Measurements from ENCODE around the gene EZR. TPM values are rescaled to one million over a fixed set of nuclear protein-coding genes. Genes with fewer than 3 reads are reported as not detected.

EZR gene
- total and polyA plus RNA-seq, 9 of the 15 experiments (the other 6 are each of a cell fraction or from before 2014, with no cell fraction given), result 36.5 to 162 (median 104) TPM

GRCh38 chr6:158816803-158817727 lies 2.1 kb downstream of the EZR start (continued):
- TF ChIP-seq CEBPZ (IDR thresholded peaks at IDR 0.05; ENCODE audit: borderline replicate concordance, low read depth, low read length) (no peak), ATF4 (CRISPR knock-in tag; IDR thresholded peaks at IDR 0.05) (no peak), TFAP4 (CRISPR knock-in tag; IDR thresholded peaks at IDR 0.05; ENCODE audit: borderline replicate concordance) (peak; percentile 99), RNF2 (IDR thresholded peaks at IDR 0.05) (peak; percentile 35; the same call in 1 of the 2 replicates), MBD2 (IDR thresholded peaks at IDR 0.05; ENCODE audit: borderline replicate concordance, low read depth) (0 out of 2 replicates have a peak, but pooled peaks have one; percentile 23), ZC3H8 (IDR thresholded peaks at IDR 0.05) (no peak), EP300 (IDR thresholded peaks at IDR 0.05; ENCODE audit: low read length) (peak; percentile 86), ZBTB34 (CRISPR knock-in tag; IDR thresholded peaks at IDR 0.05) (no peak), SREBF2 (CRISPR knock-in tag; IDR thresholded peaks at IDR 0.05) (no peak), TAL1 (IDR thresholded peaks at IDR 0.05) (peak; percentile 85), ARID2 (IDR thresholded peaks at IDR 0.05) (no peak), RCOR1 (IDR thresholded peaks at IDR 0.05; ENCODE audit: borderline replicate concordance in 1 of 2, low read depth in 2 of 2, low read length in 2 of 2) (peak; percentile 98 to 99), NCOA4 (IDR thresholded peaks at IDR 0.05; ENCODE audit: partially characterized antibody) (no peak), ZNF778 (CRISPR knock-in tag; IDR thresholded peaks at IDR 0.05) (no peak), GATA2 (CRISPR knock-in tag; IDR thresholded peaks at IDR 0.05) (peak; percentile 74), POLR2AphosphoS5 (IDR thresholded peaks at IDR 0.05; ENCODE audit: control insufficient read depth, insufficient read depth, low read depth, low read length) (peak; percentile 88), NCOA6 (IDR thresholded peaks at IDR 0.05) (no peak), SMARCB1 (IDR thresholded peaks at IDR 0.05; ENCODE audit: insufficient read length, low read depth) (peak; percentile 22), GABPB1 (CRISPR knock-in tag; IDR thresholded peaks at IDR 0.05) (0 out of 2 replicates have a peak, but pooled peaks have one; percentile 20), CBX3 (IDR thresholded peaks at IDR 0.05; ENCODE audit: borderline replicate concordance in 1 of 2, low read length in 2 of 2) (peak in 1 of 2 experiments; percentile 69; a peak in 1 of 3 replicates), MAX (CRISPR knock-in tag; IDR thresholded peaks at IDR 0.05) (0 out of 2 replicates have a peak, but pooled peaks have one; percentile 18)
